Stimulated activated CD4-positive, alpha-beta T cell treated with anti-CD3 and anti-CD28 coated beads, Interleukin-15, amount 100 ng/mL, for 1 hour (primary cell): ENCODE measurements around the gene FCHSD2.
"Not testable (repeated sequence)": the region's sequence is repeated elsewhere in the genome, so short reads cannot be mapped to it uniquely, and the experiment has no call there.

Source experiments
- DNase-seq, 2 donors: peaks; one replicate each; pipeline ENCODE4 v3.0.0-alpha.2; 2020; ENCODE audit warnings: low read depth in 1 of 2, low spot score in 1 of 2

The FCHSD2 gene

GRCh38 chr11:73072935-73073481 is 69.1 kb downstream of the FCHSD2 start:
- DNase-seq: no peak

- DNase-seq: no peak
Observed at GRCh38 chr11:73070653-73071052, 71.5 kb downstream of the FCHSD2 start.

GRCh38 chr11:73061857-73062424 is 80.2 kb downstream of the FCHSD2 start:
- not testable (repeated sequence) for DNase-seq

- not testable (repeated sequence) for DNase-seq
Observed at GRCh38 chr11:73061434-73061833, 80.7 kb downstream of the FCHSD2 start.

- DNase-seq: no peak
Observed at GRCh38 chr11:73059915-73060314, 82.2 kb downstream of the FCHSD2 start.

- no peak for DNase-seq
Observed at GRCh38 chr11:73058989-73059674, 83.0 kb downstream of the FCHSD2 start.

- DNase-seq: no peak
Observed at GRCh38 chr11:73055655-73056354, 86.3 kb downstream of the FCHSD2 start.

- DNase-seq: no peak
Observed at GRCh38 chr11:73055002-73055401, 87.1 kb downstream of the FCHSD2 start.

GRCh38 chr11:73053964-73054363 is 88.2 kb downstream of the FCHSD2 start:
- no peak for DNase-seq

- no peak for DNase-seq
Observed at GRCh38 chr11:73048446-73048845, 93.7 kb downstream of the FCHSD2 start.

- DNase-seq: no peak
Observed at GRCh38 chr11:73047773-73048371, 94.2 kb downstream of the FCHSD2 start.

- DNase-seq: no peak
Observed at GRCh38 chr11:73040046-73040445, 102.1 kb downstream of the FCHSD2 start.

- no peak for DNase-seq
Observed at GRCh38 chr11:73034777-73035176, 107.3 kb downstream of the FCHSD2 start.

- DNase-seq: no peak
Observed at GRCh38 chr11:73034331-73034730, 107.8 kb downstream of the FCHSD2 start.

- DNase-seq: no peak
Observed at GRCh38 chr11:73030130-73030529, 112.0 kb downstream of the FCHSD2 start.

GRCh38 chr11:73029403-73029802 is 112.7 kb downstream of the FCHSD2 start:
- DNase-seq: no peak

GRCh38 chr11:73028611-73029010 is 113.5 kb downstream of the FCHSD2 start:
- DNase-seq: no peak

GRCh38 chr11:73027840-73028239 is 114.3 kb downstream of the FCHSD2 start:
- DNase-seq: not testable (repeated sequence)

- DNase-seq: no peak
Observed at GRCh38 chr11:73024639-73025038, 117.5 kb downstream of the FCHSD2 start.

- DNase-seq: no peak
Observed at GRCh38 chr11:73019996-73020395, 122.1 kb downstream of the FCHSD2 start.

GRCh38 chr11:73019449-73019848 is 122.7 kb downstream of the FCHSD2 start:
- DNase-seq: no peak

- DNase-seq: no peak
Observed at GRCh38 chr11:73018856-73019255, 123.3 kb downstream of the FCHSD2 start.
